ENCODE results near the gene SLC27A6. TPM values are rescaled to one million over a fixed set of nuclear protein-coding genes. Genes with fewer than 3 reads are reported as not detected.
"Not testable (repeated sequence)": the region's sequence is repeated elsewhere in the genome, so short reads cannot be mapped to it uniquely, and the experiment has no call there.

SLC27A6 gene
- total RNA-seq, 1 donor from 2014 or later = 0.39 TPM

- TF ChIP-seq CTCF (IDR thresholded peaks at IDR 0.05; ENCODE audit: insufficient read depth, low read depth, low read length) (no peak), EZH2 (IDR thresholded peaks at IDR 0.05; ENCODE audit: insufficient read depth, low read length) (no peak)
- no peaks in the 10 kb centered on the region for H3K27me3 Mint-ChIP-seq (ENCODE audit: low read depth, unreplicated experiment)
- H3K9me3 ChIP-seq (ENCODE audit: insufficient read depth, low read depth, low read length) = no peaks in the 10 kb centered on the region
Observed at GRCh38 chr5:128927644-128928043, 37.6 kb upstream of the SLC27A6 start.

GRCh38 chr5:128932232-128932631, 33.1 kb upstream of the SLC27A6 start:
- not testable (repeated sequence) for H3K27me3 ChIP-seq (ENCODE audit: insufficient read depth, low read length); H4K20me1 ChIP-seq (ENCODE audit: insufficient read depth, low read length); H3K4me3 ChIP-seq (ENCODE audit: insufficient read depth, low read depth, low read length); H3K36me3 Mint-ChIP-seq (ENCODE audit: low read depth, unreplicated experiment); H3K9me3 Mint-ChIP-seq (ENCODE audit: unreplicated experiment); H3K4me3 Mint-ChIP-seq (ENCODE audit: unreplicated experiment); H3K9ac ChIP-seq (ENCODE audit: low read length); H3K4me1 ChIP-seq (ENCODE audit: insufficient read depth, low read length); H2AFZ ChIP-seq (ENCODE audit: low read depth, low read length); H3K36me3 ChIP-seq (ENCODE audit: insufficient read depth, low read length); H3K27ac ChIP-seq (ENCODE audit: low read depth, low read length); FAIRE-seq; H3K4me2 ChIP-seq (ENCODE audit: low read length); H3K27me3 Mint-ChIP-seq (ENCODE audit: low read depth, unreplicated experiment); H3K79me2 ChIP-seq (ENCODE audit: insufficient read depth, low read length); H3K4me1 Mint-ChIP-seq (ENCODE audit: low read depth, unreplicated experiment); H3K27ac Mint-ChIP-seq (ENCODE audit: unreplicated experiment); H3K9me3 ChIP-seq (ENCODE audit: insufficient read depth, low read depth, low read length); DNase-seq (ENCODE audit: low read depth)

More at GRCh38 chr5:128927644-128928043, 37.6 kb upstream of the SLC27A6 start:
- H3K27me3 ChIP-seq (ENCODE audit: insufficient read depth, low read length) = no peaks in the 10 kb centered on the region
- H3K79me2 ChIP-seq (ENCODE audit: insufficient read depth, low read length) = no peaks in the 10 kb centered on the region
- no peak overlapping the region for H3K9ac ChIP-seq (ENCODE audit: low read length)
- H3K9me3 Mint-ChIP-seq (ENCODE audit: unreplicated experiment) = no peaks in the 10 kb centered on the region
- no peak overlapping the region for H3K4me3 Mint-ChIP-seq (ENCODE audit: unreplicated experiment)
- no peaks in the 10 kb centered on the region for H4K20me1 ChIP-seq (ENCODE audit: insufficient read depth, low read length)
- no peaks in the 10 kb centered on the region for H3K36me3 ChIP-seq (ENCODE audit: insufficient read depth, low read length)
- DNase-seq (ENCODE audit: low read depth) = no peak
- H3K4me2 ChIP-seq (ENCODE audit: low read length) = no peak overlapping the region
- no peak for FAIRE-seq
- no peak overlapping the region for H2AFZ ChIP-seq (ENCODE audit: low read depth, low read length)
- no peak overlapping the region for H3K4me3 ChIP-seq (ENCODE audit: insufficient read depth, low read depth, low read length)
- H3K36me3 Mint-ChIP-seq (ENCODE audit: low read depth, unreplicated experiment) = no peaks in the 10 kb centered on the region
- no peaks in the 10 kb centered on the region for H3K4me1 Mint-ChIP-seq (ENCODE audit: low read depth, unreplicated experiment)
- no peaks in the 10 kb centered on the region for H3K4me1 ChIP-seq (ENCODE audit: insufficient read depth, low read length)
- no peak overlapping the region for H3K27ac Mint-ChIP-seq (ENCODE audit: unreplicated experiment)
- H3K27ac ChIP-seq (ENCODE audit: low read depth, low read length) = no peak overlapping the region

- H3K36me3 ChIP-seq (ENCODE audit: insufficient read depth, low read length); H3K27me3 Mint-ChIP-seq (ENCODE audit: low read depth, unreplicated experiment); H3K79me2 ChIP-seq (ENCODE audit: insufficient read depth, low read length); H3K4me3 ChIP-seq (ENCODE audit: insufficient read depth, low read depth, low read length); H4K20me1 ChIP-seq (ENCODE audit: insufficient read depth, low read length); H3K27ac ChIP-seq (ENCODE audit: low read depth, low read length); H3K4me2 ChIP-seq (ENCODE audit: low read length); DNase-seq (ENCODE audit: low read depth); H3K4me3 Mint-ChIP-seq (ENCODE audit: unreplicated experiment); H3K9me3 Mint-ChIP-seq (ENCODE audit: unreplicated experiment); H3K9me3 ChIP-seq (ENCODE audit: insufficient read depth, low read depth, low read length); H3K9ac ChIP-seq (ENCODE audit: low read length); FAIRE-seq; H3K4me1 ChIP-seq (ENCODE audit: insufficient read depth, low read length); H3K4me1 Mint-ChIP-seq (ENCODE audit: low read depth, unreplicated experiment); H3K36me3 Mint-ChIP-seq (ENCODE audit: low read depth, unreplicated experiment); H3K27me3 ChIP-seq (ENCODE audit: insufficient read depth, low read length); H2AFZ ChIP-seq (ENCODE audit: low read depth, low read length); H3K27ac Mint-ChIP-seq (ENCODE audit: unreplicated experiment): not testable (repeated sequence)
Observed at GRCh38 chr5:128943100-128943499, 22.2 kb upstream of the SLC27A6 start.

Data from astrocyte (in vitro differentiated cells and primary cell).